HepG2 (cell line): Measurements from ENCODE around the gene PURB. TPM values are rescaled to one million over a fixed set of nuclear protein-coding genes. Genes with fewer than 3 reads are reported as not detected.

Experiments used
- CAMTA2 ChIP-seq: sonication (generic); formaldehyde crosslinking; IDR thresholded peaks from 2 replicates; pipeline ENCODE4 v1.4.0; 2020; ENCODE audit warnings: mild to moderate bottlenecking, missing genetic modification reagents, borderline replicate concordance
- IRX3 ChIP-seq: sonication (generic); formaldehyde crosslinking; IDR thresholded peaks from 2 replicates; pipeline ENCODE4 v1.8.1; 2023; ENCODE audit warnings: mild to moderate bottlenecking, low read depth, missing genetic modification reagents, borderline replicate concordance
- MED13 ChIP-seq: sonication (generic); formaldehyde crosslinking; IDR thresholded peaks from 2 replicates; pipeline ENCODE4 v1.5.0; 2020; ENCODE audit warnings: missing genetic modification reagents
- NR2F2 ChIP-seq: IDR thresholded peaks from 2 replicates; pipeline ENCODE4 v1.6.1; 2012; ENCODE audit warnings: low read depth, inconsistent platforms, borderline replicate concordance
- SPEN ChIP-seq: sonication (generic); formaldehyde crosslinking; IDR thresholded peaks from 2 replicates; pipeline ENCODE4 v1.5.1; 2020; ENCODE audit warnings: low read depth, mild to moderate bottlenecking, missing genetic modification reagents
- XBP1 ChIP-seq: sonication (generic); formaldehyde crosslinking; IDR thresholded peaks from 2 replicates; pipeline ENCODE4 v1.5.0; 2020; ENCODE audit warnings: missing genetic modification reagents
- ZNF160 ChIP-seq: sonication (generic); formaldehyde crosslinking; IDR thresholded peaks from 2 replicates; pipeline ENCODE4 v1.8.0; 2022; ENCODE audit warnings: mild to moderate bottlenecking, inconsistent platforms, missing genetic modification reagents
- ZNF709 ChIP-seq: sonication (generic); formaldehyde crosslinking; IDR thresholded peaks from 2 replicates; pipeline ENCODE4 v1.5.0; 2020; ENCODE audit warnings: mild to moderate bottlenecking, missing genetic modification reagents
- ZNF841 ChIP-seq: sonication (generic); formaldehyde crosslinking; IDR thresholded peaks from 2 replicates; pipeline ENCODE4 v1.8.1; 2023; ENCODE audit warnings: missing genetic modification reagents, borderline replicate concordance
- polyA plus RNA-seq, 8 experiments: library from polyadenylated mRNA; depleted of rRNA in 3 of 8; stranded (reverse) in 7 of 8; unstranded in 1 of 8; fragments of >200 nt; fragmentation: Illumina TruSeq in 4 of 8; extraction: Trizol in 4 of 8; gene quantifications; 2 replicates each; pipeline versions ENCODE4 v1.2.1 to v1.2.3, GENCODE V29; 2011 to 2016; ENCODE audit warnings: low read depth in 4 of 8, missing spikeins in 1 of 8, mixed read lengths in 1 of 8; ENCODE audit not compliant: insufficient read depth in 1 of 8
- total RNA-seq, 5 experiments: library from RNA; depleted of rRNA; stranded (reverse); fragments of >200 nt; fragmentation: Illumina TruSeq; extraction: Trizol; gene quantifications; 2 replicates each; pipeline ENCODE4 v1.2.3, GENCODE V29; 2016; ENCODE audit warnings: low read depth in 1 of 5
- TF ChIP-seq, protein P1 (sequence below): IDR thresholded peaks from 2 replicates; pipeline ENCODE4 v1.6.1; 2016; ENCODE audit warnings: mild to moderate bottlenecking, missing biosample characterization, missing genetic modification reagents
- TF ChIP-seq, protein P2 (sequence below): sonication (generic); formaldehyde crosslinking; IDR thresholded peaks from 2 replicates; pipeline ENCODE4 v1.5.0; 2020; ENCODE audit warnings: mild to moderate bottlenecking, missing genetic modification reagents
- TF ChIP-seq, protein P3 (sequence below): IDR thresholded peaks from 2 replicates; pipeline ENCODE4 v1.6.1; 2012; ENCODE audit warnings: low read length, improper control_type of control experiment
- TF ChIP-seq, protein P4 (sequence below): sonication (generic); formaldehyde crosslinking; IDR thresholded peaks from 2 replicates; pipeline ENCODE4 v1.4.0; 2020; ENCODE audit warnings: missing genetic modification reagents, borderline replicate concordance

The PURB gene
- total and polyA plus RNA-seq, 2 of the 13 experiments (the other 11 are each of a cell fraction or from before 2014, with no cell fraction given) = 2.3 to 4.3 TPM

DNA sequence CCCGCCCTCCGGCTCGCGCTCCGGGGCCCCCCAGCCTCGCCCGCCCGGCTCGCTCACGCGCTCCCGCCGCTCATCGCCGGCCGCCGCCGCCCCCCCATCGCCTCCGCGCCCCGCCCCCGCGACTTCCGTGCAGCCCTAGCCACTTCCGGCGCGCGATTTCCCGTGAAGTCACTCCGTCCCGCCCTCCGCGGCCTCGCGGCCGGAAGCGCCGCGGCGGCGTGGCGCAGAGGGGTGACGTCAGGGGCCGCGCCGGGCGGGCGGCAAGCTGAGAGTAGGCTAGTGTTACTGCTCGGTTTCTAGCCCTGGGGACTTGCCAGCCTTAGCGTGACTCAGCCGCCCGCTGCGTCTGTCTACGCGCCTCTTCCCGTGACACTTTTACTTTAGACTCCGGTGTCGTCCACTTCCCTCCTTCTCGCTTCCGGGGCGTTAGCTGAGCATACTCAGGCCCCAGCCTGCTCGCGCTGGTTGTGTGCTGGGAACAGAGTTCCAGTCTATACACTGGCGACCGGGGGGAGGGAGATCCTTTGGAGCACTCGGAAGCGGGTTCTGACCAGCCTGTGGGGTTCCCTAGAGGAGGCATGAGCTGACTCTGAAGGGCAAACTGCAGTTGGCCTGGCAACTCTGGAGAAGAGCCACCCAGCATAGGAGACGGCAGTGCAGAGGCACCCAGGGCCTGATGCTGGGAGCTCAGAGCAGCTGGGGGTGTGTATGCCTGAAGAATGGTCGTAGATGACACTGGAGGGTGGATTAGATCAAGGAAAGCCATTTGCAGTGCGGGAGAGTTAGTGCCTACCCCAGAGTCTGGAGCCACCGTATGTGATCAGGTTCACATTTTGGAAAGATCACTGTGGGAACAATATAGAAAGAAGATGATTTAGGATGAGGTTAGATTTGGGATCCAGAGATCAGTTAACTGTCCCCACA, at the start of gene PURB (continued):
- TF ChIP-seq, protein P1, sequence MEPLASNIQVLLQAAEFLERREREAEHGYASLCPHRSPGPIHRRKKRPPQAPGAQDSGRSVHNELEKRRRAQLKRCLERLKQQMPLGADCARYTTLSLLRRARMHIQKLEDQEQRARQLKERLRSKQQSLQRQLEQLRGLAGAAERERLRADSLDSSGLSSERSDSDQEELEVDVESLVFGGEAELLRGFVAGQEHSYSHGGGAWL (CRISPR knock-in tag) = peak; percentile 63; the same call in 1 of the 2 replicates
- TF ChIP-seq NR2F2 = peak; percentile 36; the same call in 1 of the 2 replicates
- no peak; the same call in 1 of the 2 replicates for TF ChIP-seq IRX3 (CRISPR knock-in tag)
- TF ChIP-seq, protein P2, sequence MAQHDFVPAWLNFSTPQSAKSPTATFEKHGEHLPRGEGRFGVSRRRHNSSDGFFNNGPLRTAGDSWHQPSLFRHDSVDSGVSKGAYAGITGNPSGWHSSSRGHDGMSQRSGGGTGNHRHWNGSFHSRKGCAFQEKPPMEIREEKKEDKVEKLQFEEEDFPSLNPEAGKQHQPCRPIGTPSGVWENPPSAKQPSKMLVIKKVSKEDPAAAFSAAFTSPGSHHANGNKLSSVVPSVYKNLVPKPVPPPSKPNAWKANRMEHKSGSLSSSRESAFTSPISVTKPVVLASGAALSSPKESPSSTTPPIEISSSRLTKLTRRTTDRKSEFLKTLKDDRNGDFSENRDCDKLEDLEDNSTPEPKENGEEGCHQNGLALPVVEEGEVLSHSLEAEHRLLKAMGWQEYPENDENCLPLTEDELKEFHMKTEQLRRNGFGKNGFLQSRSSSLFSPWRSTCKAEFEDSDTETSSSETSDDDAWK (CRISPR knock-in tag) = no peak
- no peak for TF ChIP-seq CAMTA2 (CRISPR knock-in tag)
- no peak for TF ChIP-seq ZNF160 (CRISPR knock-in tag)
- peak; percentile 80; the same call in 1 of the 2 replicates for TF ChIP-seq ZNF709 (CRISPR knock-in tag)
- TF ChIP-seq MED13 (CRISPR knock-in tag) = no peak
- TF ChIP-seq, protein P3, sequence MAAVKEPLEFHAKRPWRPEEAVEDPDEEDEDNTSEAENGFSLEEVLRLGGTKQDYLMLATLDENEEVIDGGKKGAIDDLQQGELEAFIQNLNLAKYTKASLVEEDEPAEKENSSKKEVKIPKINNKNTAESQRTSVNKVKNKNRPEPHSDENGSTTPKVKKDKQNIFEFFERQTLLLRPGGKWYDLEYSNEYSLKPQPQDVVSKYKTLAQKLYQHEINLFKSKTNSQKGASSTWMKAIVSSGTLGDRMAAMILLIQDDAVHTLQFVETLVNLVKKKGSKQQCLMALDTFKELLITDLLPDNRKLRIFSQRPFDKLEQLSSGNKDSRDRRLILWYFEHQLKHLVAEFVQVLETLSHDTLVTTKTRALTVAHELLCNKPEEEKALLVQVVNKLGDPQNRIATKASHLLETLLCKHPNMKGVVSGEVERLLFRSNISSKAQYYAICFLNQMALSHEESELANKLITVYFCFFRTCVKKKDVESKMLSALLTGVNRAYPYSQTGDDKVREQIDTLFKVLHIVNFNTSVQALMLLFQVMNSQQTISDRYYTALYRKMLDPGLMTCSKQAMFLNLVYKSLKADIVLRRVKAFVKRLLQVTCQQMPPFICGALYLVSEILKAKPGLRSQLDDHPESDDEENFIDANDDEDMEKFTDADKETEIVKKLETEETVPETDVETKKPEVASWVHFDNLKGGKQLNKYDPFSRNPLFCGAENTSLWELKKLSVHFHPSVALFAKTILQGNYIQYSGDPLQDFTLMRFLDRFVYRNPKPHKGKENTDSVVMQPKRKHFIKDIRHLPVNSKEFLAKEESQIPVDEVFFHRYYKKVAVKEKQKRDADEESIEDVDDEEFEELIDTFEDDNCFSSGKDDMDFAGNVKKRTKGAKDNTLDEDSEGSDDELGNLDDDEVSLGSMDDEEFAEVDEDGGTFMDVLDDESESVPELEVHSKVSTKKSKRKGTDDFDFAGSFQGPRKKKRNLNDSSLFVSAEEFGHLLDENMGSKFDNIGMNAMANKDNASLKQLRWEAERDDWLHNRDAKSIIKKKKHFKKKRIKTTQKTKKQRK = no peak
- TF ChIP-seq, protein P4, sequence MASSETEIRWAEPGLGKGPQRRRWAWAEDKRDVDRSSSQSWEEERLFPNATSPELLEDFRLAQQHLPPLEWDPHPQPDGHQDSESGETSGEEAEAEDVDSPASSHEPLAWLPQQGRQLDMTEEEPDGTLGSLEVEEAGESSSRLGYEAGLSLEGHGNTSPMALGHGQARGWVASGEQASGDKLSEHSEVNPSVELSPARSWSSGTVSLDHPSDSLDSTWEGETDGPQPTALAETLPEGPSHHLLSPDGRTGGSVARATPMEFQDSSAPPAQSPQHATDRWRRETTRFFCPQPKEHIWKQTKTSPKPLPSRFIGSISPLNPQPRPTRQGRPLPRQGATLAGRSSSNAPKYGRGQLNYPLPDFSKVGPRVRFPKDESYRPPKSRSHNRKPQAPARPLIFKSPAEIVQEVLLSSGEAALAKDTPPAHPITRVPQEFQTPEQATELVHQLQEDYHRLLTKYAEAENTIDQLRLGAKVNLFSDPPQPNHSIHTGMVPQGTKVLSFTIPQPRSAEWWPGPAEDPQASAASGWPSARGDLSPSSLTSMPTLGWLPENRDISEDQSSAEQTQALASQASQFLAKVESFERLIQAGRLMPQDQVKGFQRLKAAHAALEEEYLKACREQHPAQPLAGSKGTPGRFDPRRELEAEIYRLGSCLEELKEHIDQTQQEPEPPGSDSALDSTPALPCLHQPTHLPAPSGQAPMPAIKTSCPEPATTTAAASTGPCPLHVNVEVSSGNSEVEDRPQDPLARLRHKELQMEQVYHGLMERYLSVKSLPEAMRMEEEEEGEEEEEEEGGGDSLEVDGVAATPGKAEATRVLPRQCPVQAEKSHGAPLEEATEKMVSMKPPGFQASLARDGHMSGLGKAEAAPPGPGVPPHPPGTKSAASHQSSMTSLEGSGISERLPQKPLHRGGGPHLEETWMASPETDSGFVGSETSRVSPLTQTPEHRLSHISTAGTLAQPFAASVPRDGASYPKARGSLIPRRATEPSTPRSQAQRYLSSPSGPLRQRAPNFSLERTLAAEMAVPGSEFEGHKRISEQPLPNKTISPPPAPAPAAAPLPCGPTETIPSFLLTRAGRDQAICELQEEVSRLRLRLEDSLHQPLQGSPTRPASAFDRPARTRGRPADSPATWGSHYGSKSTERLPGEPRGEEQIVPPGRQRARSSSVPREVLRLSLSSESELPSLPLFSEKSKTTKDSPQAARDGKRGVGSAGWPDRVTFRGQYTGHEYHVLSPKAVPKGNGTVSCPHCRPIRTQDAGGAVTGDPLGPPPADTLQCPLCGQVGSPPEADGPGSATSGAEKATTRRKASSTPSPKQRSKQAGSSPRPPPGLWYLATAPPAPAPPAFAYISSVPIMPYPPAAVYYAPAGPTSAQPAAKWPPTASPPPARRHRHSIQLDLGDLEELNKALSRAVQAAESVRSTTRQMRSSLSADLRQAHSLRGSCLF (CRISPR knock-in tag) = no peak
- TF ChIP-seq ZNF841 (CRISPR knock-in tag) = no peak
- no peak for TF ChIP-seq XBP1 (CRISPR knock-in tag)
- TF ChIP-seq SPEN (CRISPR knock-in tag) = peak; percentile 94; the same call in 1 of the 2 replicates
